Transverse colon (tissue), 3 donors: ENCODE measurements around the gene GNG12.

Experiments used
- EP300 ChIP-seq: sonication (generic); formaldehyde crosslinking; IDR thresholded peaks from one replicate; pipeline ENCODE4 v1.6.1; 2017; ENCODE audit warnings: antibody characterized with exemption, low read depth
- TF ChIP-seq, protein P1 (sequence below), 5 experiments: fragments of 200-600 bp in 3 of 5; fragments of 450-650 bp in 2 of 5; sonication (generic) in 3 of 5; IDR thresholded peaks; 1 replicate in 2 of 5; 2 replicates in 3 of 5; pipeline ENCODE4 v1.5.1; 2016 to 2017; ENCODE audit warnings: antibody characterized with exemption in 5 of 5, inconsistent platforms in 3 of 5, mild to moderate bottlenecking in 2 of 5, moderate library complexity in 1 of 5

DNA sequence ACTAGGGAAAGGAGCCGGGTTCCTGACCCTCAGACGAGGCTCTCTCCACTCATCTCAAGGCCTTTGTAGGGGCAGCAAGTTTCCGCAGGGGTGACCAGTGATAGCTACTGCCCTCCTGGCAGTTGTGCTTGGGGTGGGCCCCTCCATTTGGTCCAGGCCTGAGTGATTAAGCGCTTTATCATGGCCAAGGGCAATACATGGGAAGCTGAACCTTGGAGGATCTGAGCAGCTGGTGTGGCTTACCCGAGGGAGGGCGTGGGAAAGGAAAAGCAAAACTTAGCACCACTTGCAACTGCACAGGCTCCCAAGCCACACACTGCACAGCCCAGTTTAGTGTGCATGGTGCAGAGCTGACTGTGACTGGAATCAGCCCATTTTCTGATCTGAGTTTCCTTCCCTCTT lies 100.5 kb downstream of the GNG12 start:
- TF ChIP-seq, protein P1, sequence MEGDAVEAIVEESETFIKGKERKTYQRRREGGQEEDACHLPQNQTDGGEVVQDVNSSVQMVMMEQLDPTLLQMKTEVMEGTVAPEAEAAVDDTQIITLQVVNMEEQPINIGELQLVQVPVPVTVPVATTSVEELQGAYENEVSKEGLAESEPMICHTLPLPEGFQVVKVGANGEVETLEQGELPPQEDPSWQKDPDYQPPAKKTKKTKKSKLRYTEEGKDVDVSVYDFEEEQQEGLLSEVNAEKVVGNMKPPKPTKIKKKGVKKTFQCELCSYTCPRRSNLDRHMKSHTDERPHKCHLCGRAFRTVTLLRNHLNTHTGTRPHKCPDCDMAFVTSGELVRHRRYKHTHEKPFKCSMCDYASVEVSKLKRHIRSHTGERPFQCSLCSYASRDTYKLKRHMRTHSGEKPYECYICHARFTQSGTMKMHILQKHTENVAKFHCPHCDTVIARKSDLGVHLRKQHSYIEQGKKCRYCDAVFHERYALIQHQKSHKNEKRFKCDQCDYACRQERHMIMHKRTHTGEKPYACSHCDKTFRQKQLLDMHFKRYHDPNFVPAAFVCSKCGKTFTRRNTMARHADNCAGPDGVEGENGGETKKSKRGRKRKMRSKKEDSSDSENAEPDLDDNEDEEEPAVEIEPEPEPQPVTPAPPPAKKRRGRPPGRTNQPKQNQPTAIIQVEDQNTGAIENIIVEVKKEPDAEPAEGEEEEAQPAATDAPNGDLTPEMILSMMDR (IDR thresholded peaks at IDR 0.05) = no peak
- no peak for TF ChIP-seq EP300
